Measurements from ENCODE around the gene ANKRD13B. TPM values are rescaled to one million over a fixed set of nuclear protein-coding genes. Genes with fewer than 3 reads are reported as not detected.
A peak's percentile ranks its signal among the peaks of the same experiment; 100 is the strongest.

ANKRD13B gene
- total and polyA plus RNA-seq, 2 of the 13 experiments (the other 11 are each of a cell fraction or from before 2014, with no cell fraction given): 1.7 to 1.8 TPM

- ChIA-PET POLR2A (no interaction called here), CTCF (ENCODE audit: low intra/inter-chr PET ratio, low total read pairs) (no interaction called here)
- TF ChIP-seq FOSL2 (CRISPR knock-in tag; IDR thresholded peaks at IDR 0.05) (no peak), ZNF652 (CRISPR knock-in tag; IDR thresholded peaks at IDR 0.05; ENCODE audit: borderline replicate concordance, low read depth) (no peak), ZNF263 (CRISPR knock-in tag; IDR thresholded peaks at IDR 0.05) (peak; percentile 47; the same call in 1 of the 2 replicates), KLF6 (CRISPR knock-in tag; IDR thresholded peaks at IDR 0.05) (no peak), FIP1L1 (IDR thresholded peaks at IDR 0.05; ENCODE audit: borderline replicate concordance, insufficient read depth, low read depth, low read length) (no peak)
- no TSS peak for BruUV-seq (replicated peaks)
- 34% methylated on average over 5 of the region's 13 CpGs for WGBS (ENCODE audit: low lambda C conversion rate)
- FAIRE-seq: no peak
- Histone ChIP-seq H3K4me1 (ENCODE audit: insufficient read depth, low read length) (peaks cover 43% of the 10 kb centered on the region), H3K9me3 (ENCODE audit: low read length) (no peaks in the 10 kb centered on the region), H3K36me3 (replicated peaks in 1 of 2; ENCODE audit: control insufficient read depth in 1 of 2, insufficient read depth in 2 of 2, low read length in 2 of 2) (no peaks in the 10 kb centered on the region), H3K27ac (ENCODE audit: extremely low read length, insufficient read depth, low read length) (no peak overlapping the region), H2AFZ (ENCODE audit: low read length) (no peak overlapping the region), H4K20me1 (ENCODE audit: insufficient read depth, low read length) (no peaks in the 10 kb centered on the region), H3K4me2 (ENCODE audit: low read depth, low read length) (no peak overlapping the region), H3K27me3 (ENCODE audit: control insufficient read depth in 1 of 2, insufficient read depth in 2 of 2, low read length in 2 of 2) (peaks cover 3 to 33% of the 10 kb centered on the region in 2 experiments; a peak in 3 of 5 replicates), H3K4me3 (replicated peaks in 1 of 3; ENCODE audit: insufficient read depth in 1 of 3, low read depth in 2 of 3, low read length in 3 of 3) (no peak overlapping the region), H3K79me2 (ENCODE audit: insufficient read depth, low read length) (no peaks in the 10 kb centered on the region), H3K9ac (ENCODE audit: insufficient read depth, low read depth, low read length) (no peak overlapping the region)
- ATAC-seq: no peak
- in situ Hi-C loops (cut with HindIII; ENCODE audit: extremely low pct_ligation_motif_present, low pct_unique_long_range_greater_than_20kb): no loop called here
- no peak for DNase-seq (ENCODE audit: low spot score)
- intact Hi-C loops (cut with micrococcal nuclease; ENCODE audit: unreplicated experiment): loop anchor here (10.0 kb wide), 1 partner anchor 223 kb away; no protein-coding TSS in a partner anchor
Observed at GRCh38 chr17:29597361-29598172, 4.6 kb downstream of the ANKRD13B start.

GRCh38 chr17:29603109-29603674, 10.3 kb downstream of the ANKRD13B start:
- FAIRE-seq (no peak), ATAC-seq (no peak), DNase-seq (ENCODE audit: low spot score) (no peak)
- Histone ChIP-seq H2AFZ (ENCODE audit: low read length) (no peak overlapping the region), H3K36me3 (replicated peaks in 1 of 2; ENCODE audit: control insufficient read depth in 1 of 2, insufficient read depth in 2 of 2, low read length in 2 of 2) (no peaks in the 10 kb centered on the region), H4K20me1 (ENCODE audit: insufficient read depth, low read length) (no peaks in the 10 kb centered on the region), H3K9me3 (ENCODE audit: low read length) (no peaks in the 10 kb centered on the region), H3K27ac (ENCODE audit: extremely low read length, insufficient read depth, low read length) (no peak overlapping the region), H3K27me3 (ENCODE audit: control insufficient read depth in 1 of 2, insufficient read depth in 2 of 2, low read length in 2 of 2) (peaks cover 4 to 7% of the 10 kb centered on the region in 2 experiments; a peak in 3 of 5 replicates), H3K9ac (ENCODE audit: insufficient read depth, low read depth, low read length) (no peak overlapping the region), H3K4me1 (ENCODE audit: insufficient read depth, low read length) (0 out of 2 replicates have a peak, but pooled peaks cover 8% of the 10 kb centered on the region), H3K4me2 (ENCODE audit: low read depth, low read length) (no peak overlapping the region), H3K79me2 (ENCODE audit: insufficient read depth, low read length) (no peaks in the 10 kb centered on the region), H3K4me3 (replicated peaks in 1 of 3; ENCODE audit: insufficient read depth in 1 of 3, low read depth in 2 of 3, low read length in 3 of 3) (no peak overlapping the region)
- no peak for TF ChIP-seq MIER2 (CRISPR knock-in tag; IDR thresholded peaks at IDR 0.05)
- TF ChIP-seq NFIC (IDR thresholded peaks at IDR 0.05; ENCODE audit: low read length): no peak
- no peak for TF ChIP-seq SUZ12 (IDR thresholded peaks at IDR 0.05; ENCODE audit: low read depth, low read length)
- no peak for TF ChIP-seq YEATS4 (CRISPR knock-in tag; IDR thresholded peaks at IDR 0.05; ENCODE audit: borderline replicate concordance)
- TF ChIP-seq ELF1 (CRISPR knock-in tag; IDR thresholded peaks at IDR 0.05): no peak
- no peak for TF ChIP-seq ZMYM2 (CRISPR knock-in tag; IDR thresholded peaks at IDR 0.05)
- no peak for TF ChIP-seq RAD51 (IDR thresholded peaks at IDR 0.05; ENCODE audit: borderline replicate concordance)
- TF ChIP-seq SAP130 (CRISPR knock-in tag; IDR thresholded peaks at IDR 0.05; ENCODE audit: low read depth): no peak
- intact Hi-C loops (cut with micrococcal nuclease; ENCODE audit: unreplicated experiment) (no loop called here), in situ Hi-C loops (cut with HindIII; ENCODE audit: extremely low pct_ligation_motif_present, low pct_unique_long_range_greater_than_20kb) (no loop called here)
- CTCF ChIA-PET (ENCODE audit: low intra/inter-chr PET ratio, low total read pairs): no interaction called here
- no TSS peak for BruUV-seq (replicated peaks)
- POLR2A ChIA-PET: no interaction called here
- WGBS (ENCODE audit: low lambda C conversion rate): 77% methylated on average over 6 of the region's 6 CpGs

Measured in HepG2 (cell line).